ENCODE results near the gene FCAMR.

DNA sequence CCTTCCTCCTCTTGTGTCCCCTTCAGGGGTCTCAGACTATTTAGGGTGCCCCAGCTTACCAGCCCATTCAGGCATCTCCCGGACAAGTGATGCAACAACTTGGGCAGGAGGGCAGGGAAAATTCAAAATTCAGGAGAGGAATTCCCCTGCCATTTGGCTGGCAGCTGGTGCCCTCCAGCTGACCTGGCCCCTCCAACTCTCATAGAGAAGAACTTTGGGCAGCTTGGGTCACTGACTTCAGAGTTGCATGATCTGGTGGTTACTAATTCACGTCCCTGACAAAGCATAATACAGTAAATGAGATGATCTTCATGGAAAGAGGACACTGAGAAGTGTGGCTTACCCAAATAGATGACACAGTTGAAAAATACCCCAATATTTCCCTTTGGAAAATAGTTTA lies at the start of gene FCAMR:
- no peak for TF ChIP-seq EZH2 (IDR thresholded peaks at IDR 0.05; ENCODE audit: insufficient read depth, low read length)
- TF ChIP-seq, protein P1, sequence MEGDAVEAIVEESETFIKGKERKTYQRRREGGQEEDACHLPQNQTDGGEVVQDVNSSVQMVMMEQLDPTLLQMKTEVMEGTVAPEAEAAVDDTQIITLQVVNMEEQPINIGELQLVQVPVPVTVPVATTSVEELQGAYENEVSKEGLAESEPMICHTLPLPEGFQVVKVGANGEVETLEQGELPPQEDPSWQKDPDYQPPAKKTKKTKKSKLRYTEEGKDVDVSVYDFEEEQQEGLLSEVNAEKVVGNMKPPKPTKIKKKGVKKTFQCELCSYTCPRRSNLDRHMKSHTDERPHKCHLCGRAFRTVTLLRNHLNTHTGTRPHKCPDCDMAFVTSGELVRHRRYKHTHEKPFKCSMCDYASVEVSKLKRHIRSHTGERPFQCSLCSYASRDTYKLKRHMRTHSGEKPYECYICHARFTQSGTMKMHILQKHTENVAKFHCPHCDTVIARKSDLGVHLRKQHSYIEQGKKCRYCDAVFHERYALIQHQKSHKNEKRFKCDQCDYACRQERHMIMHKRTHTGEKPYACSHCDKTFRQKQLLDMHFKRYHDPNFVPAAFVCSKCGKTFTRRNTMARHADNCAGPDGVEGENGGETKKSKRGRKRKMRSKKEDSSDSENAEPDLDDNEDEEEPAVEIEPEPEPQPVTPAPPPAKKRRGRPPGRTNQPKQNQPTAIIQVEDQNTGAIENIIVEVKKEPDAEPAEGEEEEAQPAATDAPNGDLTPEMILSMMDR (IDR thresholded peaks at IDR 0.05; ENCODE audit: insufficient read depth, low read depth, low read length): no peak

All from astrocyte (in vitro differentiated cells and primary cell).